ENCODE measurements around the gene SH2D4B.

Gene SH2D4B

GRCh38 chr10:80589726-80590373 is 52.1 kb downstream of the SH2D4B start:
- no peak for DNase-seq (ENCODE audit: low spot score)

GRCh38 chr10:80590585-80591125 is 53.0 kb downstream of the SH2D4B start:
- no peak for DNase-seq (ENCODE audit: low spot score)

GRCh38 chr10:80596391-80597257 is 58.9 kb downstream of the SH2D4B start:
- DNase-seq (ENCODE audit: low spot score) = peak; percentile 41

GRCh38 chr10:80598084-80598798 is 60.5 kb downstream of the SH2D4B start:
- no peak for DNase-seq (ENCODE audit: low spot score)

- no peak for DNase-seq (ENCODE audit: low spot score)
Observed at GRCh38 chr10:80598951-80599350, 61.2 kb downstream of the SH2D4B start.

- DNase-seq (ENCODE audit: low spot score) = peak; percentile 18
Observed at GRCh38 chr10:80599424-80599847, 61.7 kb downstream of the SH2D4B start.

- DNase-seq (ENCODE audit: low spot score) = no peak
Observed at GRCh38 chr10:80600256-80600655, 62.6 kb downstream of the SH2D4B start.

GRCh38 chr10:80602881-80603280 is 65.2 kb downstream of the SH2D4B start:
- no peak for DNase-seq (ENCODE audit: low spot score)

DNA sequence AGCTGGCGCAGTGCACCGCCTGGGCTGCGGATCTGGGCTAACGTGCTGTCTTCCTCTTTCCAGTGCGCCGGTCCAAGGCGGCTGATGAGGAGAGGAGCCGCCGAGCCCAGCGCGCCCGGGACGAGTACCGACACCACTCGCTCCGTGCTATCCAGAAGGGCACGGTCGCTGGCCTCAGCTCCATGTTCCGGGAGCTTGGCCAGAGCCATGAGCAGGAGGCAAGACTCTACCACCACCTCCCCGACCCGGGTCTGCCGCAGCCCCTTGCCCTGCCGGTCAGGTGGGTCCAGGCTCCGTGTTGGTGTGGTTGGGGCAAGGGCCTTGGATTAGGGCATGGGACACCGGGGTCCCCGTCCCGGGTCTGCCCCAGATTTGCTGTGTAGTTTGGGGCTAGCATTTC is 65.8 kb downstream of the SH2D4B start:
- no peak for DNase-seq (ENCODE audit: low spot score)

- DNase-seq (ENCODE audit: low spot score) = no peak
Observed at GRCh38 chr10:80608706-80609105, 71.0 kb downstream of the SH2D4B start.

DNA sequence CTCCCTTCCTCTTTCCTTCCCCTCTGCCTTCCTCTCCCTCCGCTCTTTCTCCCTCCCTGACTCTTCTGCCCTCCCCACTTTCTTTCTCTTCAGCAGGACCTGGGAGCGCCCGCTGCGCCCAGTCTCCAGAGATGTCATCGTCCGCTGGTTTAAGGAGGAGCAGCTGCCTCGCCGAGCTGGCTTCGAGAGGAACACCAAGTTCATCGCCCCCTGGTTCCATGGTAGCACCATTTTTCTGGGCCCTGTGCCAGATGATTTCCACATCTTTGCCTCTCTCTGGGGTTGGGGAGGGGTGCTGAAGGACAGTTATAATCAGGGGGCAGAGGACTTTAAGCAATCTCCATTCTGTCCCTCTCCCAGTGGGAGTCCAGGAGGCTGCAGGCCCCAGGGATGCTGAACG is 71.6 kb downstream of the SH2D4B start:
- DNase-seq (ENCODE audit: low spot score) = no peak

DNA sequence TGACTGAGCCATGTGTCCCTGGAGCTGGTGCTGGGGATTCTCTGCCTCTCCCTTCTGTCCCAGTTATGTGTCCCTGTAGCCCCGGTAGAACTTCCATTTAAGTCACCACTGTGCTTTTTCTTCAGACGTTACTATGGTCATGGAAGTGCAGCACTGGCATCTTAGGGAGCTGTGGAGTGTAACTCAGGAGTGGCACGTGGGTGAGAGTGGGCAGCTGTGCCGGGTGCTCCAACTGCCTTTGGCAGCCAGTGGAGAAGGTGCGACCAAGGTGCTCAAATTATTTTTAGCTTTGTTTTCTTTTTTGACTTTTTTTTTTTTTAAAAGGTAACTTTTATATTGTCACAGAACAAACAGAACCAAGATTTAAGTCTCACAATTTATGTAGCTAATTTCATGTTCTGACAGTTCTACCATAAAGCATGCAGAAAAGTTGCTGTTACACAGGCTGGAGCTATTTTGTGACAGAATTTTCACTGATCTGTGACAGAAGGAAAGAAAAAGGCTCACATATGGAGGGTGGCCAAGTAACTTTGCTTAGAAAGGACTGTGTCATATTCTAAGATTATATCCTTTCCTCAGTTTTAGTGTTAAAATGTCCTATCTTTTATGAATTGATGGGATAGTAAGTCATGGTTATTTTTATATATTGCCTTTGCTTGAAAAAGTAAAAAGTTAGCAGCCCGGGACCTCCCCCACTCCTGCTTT is 73.9 kb downstream of the SH2D4B start:
- DNase-seq (ENCODE audit: low spot score) = no peak

GRCh38 chr10:80612261-80612660 is 74.6 kb downstream of the SH2D4B start:
- no peak for DNase-seq (ENCODE audit: low spot score)

- no peak for DNase-seq (ENCODE audit: low spot score)
Observed at GRCh38 chr10:80613466-80614170, 75.9 kb downstream of the SH2D4B start.

DNA sequence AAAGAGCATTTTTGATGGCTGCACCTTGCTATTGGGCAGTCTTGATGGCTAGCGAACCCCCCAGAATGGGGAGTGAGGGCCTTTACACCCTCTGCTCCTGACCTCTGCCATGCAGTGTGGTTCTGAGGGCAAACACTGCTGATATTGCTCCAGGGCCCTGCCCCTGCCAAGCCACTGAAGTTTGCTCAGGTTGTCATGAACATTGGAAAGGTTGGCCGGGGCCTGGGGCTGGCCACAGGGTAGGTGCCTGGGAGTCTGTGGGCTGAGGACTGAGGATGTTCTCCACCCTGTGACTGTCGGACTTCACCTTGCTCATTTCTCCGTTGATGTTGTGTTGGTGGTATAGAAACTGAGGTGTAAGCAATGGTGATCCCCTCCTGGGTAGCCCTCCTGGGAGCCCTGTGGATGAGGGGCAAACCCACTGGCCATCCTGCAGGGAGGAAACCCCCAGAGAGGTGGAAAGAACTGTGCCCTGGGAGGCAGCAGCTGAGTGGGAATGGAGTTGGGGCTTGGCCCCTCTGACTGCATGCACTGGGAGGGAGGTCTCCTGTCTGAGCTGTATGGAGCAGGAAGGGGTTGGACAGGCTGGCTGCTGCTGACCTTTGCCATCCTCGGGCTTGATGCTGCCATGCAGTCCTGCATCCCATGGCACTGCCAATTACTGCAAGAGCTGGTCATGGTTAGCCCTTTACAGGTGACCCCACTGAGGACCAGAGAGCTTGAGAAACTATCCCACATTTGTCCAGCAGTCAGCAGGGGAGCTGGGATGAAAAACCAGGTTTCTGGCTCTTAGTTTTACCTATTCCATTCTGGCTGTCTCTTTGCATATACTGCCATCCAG is 77.1 kb downstream of the SH2D4B start:
- DNase-seq (ENCODE audit: low spot score) = no peak

DNA sequence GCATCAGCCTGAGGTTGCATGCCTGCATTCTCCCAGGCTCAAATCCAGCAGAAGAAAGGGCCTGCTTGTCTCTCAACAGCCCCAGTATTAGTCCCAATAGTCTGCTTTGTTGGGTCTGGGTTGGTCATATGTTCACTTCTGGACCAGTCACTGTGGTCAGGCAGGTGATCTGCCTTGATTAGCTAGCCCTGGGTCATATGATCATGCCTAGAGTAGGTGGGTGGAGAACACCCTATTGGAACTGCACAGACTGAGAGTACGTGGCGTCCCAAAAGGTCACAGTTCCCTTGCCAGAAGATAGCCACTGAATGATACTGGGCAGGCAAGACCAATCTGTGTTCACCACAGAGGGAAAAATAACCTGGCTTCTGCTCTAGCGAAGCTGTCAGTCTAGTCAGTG is 80.1 kb downstream of the SH2D4B start:
- DNase-seq (ENCODE audit: low spot score) = no peak

- DNase-seq (ENCODE audit: low spot score) = no peak
Observed at GRCh38 chr10:80619036-80619435, 81.3 kb downstream of the SH2D4B start.

DNA sequence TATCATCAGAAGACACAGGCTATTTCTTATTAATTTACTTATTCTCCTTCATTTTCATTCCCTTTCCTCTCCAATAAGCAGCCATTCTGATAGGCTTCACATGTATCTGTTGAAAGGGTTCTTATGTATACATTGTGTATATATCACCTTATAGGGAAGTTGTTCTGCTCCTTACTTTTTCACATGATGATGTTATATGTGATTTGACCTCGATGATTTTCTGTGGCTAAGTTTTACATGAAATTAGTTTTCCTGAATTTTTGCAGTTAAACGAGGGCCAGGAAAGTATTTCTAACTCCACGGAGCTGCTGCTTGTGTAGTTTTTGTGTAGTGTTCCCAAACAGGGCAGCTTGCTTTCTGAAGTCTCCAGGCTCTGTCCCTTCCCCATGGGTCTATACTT is 84.5 kb downstream of the SH2D4B start:
- no peak for DNase-seq (ENCODE audit: low spot score)

- no peak for DNase-seq (ENCODE audit: low spot score)
Observed at GRCh38 chr10:80630324-80630723, 92.6 kb downstream of the SH2D4B start.

DNA sequence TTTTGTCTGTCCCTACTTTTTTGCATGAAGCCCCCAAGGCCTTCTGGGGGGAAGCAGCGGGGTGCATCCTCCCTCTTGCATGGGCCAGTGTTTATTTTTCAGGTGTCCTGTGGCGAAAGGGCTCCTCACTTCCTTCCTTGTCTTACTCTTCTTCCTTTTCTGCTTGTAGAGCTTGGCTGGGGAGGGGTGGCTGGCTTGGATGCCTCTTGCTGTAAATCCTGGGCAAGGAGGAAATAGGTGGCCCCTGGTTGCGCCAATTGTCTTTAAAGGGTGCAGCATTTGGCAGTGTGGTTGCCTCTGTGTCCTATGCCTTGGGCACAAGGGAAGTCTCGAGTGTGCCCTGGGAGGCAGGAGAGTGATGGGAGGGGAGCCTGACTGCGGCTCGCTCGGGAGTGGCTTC is 95.0 kb downstream of the SH2D4B start:
- DNase-seq (ENCODE audit: low spot score) = no peak

All from hepatic stellate cell (primary cell).